ENCODE data around the gene FKBP1B. TPM values are rescaled to one million over a fixed set of nuclear protein-coding genes. Genes with fewer than 3 reads are reported as not detected.

Gene FKBP1B
- total RNA-seq, 1 experiment from 2014 or later: 11.8 TPM

DNA sequence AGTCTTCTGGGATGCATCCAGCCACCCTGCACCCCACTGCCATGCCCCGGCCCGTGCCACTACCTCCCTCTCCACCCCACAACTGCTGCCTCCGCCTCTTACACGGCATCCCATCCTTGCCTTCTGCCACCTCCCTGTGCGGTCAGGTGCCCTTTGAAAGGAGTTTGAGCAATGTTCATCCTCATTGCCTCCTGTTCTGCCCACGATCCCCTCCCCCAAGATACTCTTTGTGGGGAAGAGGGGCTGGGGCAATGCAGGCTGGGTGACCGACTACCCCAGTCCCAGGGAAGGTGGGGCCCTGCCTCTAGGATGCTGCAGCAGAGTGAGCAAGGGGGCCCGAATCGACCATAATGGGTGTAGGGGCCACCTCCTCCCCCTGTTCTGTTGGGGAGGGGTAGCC lies 31.3 kb upstream of the FKBP1B start:
- ChIA-PET RAD21 (ENCODE audit: low non-redundant PET in 1 of 2, low total read pairs in 2 of 2, uncharacterized antibody in 2 of 2, unreplicated experiment in 2 of 2) (no interaction called here), POLR2A (no interaction called here), CTCF (no interaction called here)
- Histone ChIP-seq H3K27me3 (ENCODE audit: insufficient read depth, low read length) (no peaks in the 10 kb centered on the region), H2AFZ (ENCODE audit: low read depth, low read length, poor library complexity, severe bottlenecking) (no peak overlapping the region), H3K9me2 (ENCODE audit: insufficient read depth) (no peaks in the 10 kb centered on the region), H3K27ac (ENCODE audit: low read depth, low read length) (no peak overlapping the region), H3K4me2 (ENCODE audit: low read length) (no peak overlapping the region), H3K79me2 (ENCODE audit: insufficient read depth, low read length) (no peaks in the 10 kb centered on the region), H4K20me1 (ENCODE audit: insufficient read depth) (no peaks in the 10 kb centered on the region), H3K4me1 (ENCODE audit: control insufficient read depth in 1 of 2, insufficient read depth in 2 of 2, low read length in 2 of 2) (peaks cover 10 to 23% of the 10 kb centered on the region in 2 experiments), H3K4me3 (replicated peaks in 1 of 2; ENCODE audit: low read depth in 1 of 2, low read length in 2 of 2) (no peak overlapping the region), H3K9me3 (ENCODE audit: control insufficient read depth in 1 of 2, insufficient read depth in 1 of 2, low read depth in 1 of 2, low read length in 2 of 2) (no peaks in the 10 kb centered on the region), H3K36me3 (ENCODE audit: control insufficient read depth in 1 of 2, insufficient read depth in 2 of 2, low read length in 2 of 2) (no peaks in the 10 kb centered on the region), H3K9ac (ENCODE audit: low read length) (no peak overlapping the region)
- TF ChIP-seq EZH2phosphoT487 (IDR thresholded peaks at IDR 0.05; ENCODE audit: borderline replicate concordance) (no peak), SRF (IDR thresholded peaks at IDR 0.05; ENCODE audit: low read depth) (no peak), SP1 (IDR thresholded peaks at IDR 0.05; ENCODE audit: low read depth) (no peak), JUND (IDR thresholded peaks at IDR 0.05) (no peak), EGR1 (IDR thresholded peaks at IDR 0.05; ENCODE audit: low read depth) (no peak)
- no TSS peak for BruUV-seq (replicated peaks)
- ATAC-seq: no peak
- DNase-seq (ENCODE audit: low read depth, low spot score): no peak
- intact Hi-C loops (cut with micrococcal nuclease): no loop called here

DNA sequence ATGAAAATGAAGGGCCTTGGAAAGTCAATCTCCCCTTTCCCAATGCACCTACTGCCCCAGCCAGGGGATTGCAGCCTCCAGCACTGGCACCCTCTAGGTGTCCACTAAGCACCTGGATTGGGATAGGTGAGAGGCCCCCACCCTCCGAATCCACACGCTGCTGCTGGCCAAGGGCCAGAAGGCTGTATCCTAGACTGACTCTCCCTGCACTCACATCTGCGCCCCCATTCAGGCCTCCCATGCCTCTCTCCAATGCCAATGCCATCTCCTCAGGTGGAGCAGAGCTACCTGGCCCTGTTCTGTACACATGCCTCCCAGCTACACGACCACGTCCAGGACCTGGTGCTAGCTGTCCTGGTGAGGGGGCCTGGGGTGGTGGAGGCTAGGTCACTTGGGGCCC lies 29.8 kb upstream of the FKBP1B start:
- H3K9me2 ChIP-seq (ENCODE audit: insufficient read depth): no peaks in the 10 kb centered on the region
- no peak for ATAC-seq
- no peak overlapping the region for H2AFZ ChIP-seq (ENCODE audit: low read depth, low read length, poor library complexity, severe bottlenecking)
- H4K20me1 ChIP-seq (ENCODE audit: insufficient read depth): no peaks in the 10 kb centered on the region
- no TSS peak for BruUV-seq (replicated peaks)
- CTCF ChIA-PET: no interaction called here
- DNase-seq (ENCODE audit: low read depth, low spot score): no peak
- H3K4me3 ChIP-seq (replicated peaks in 1 of 2; ENCODE audit: low read depth in 1 of 2, low read length in 2 of 2): no peak overlapping the region
- no peak overlapping the region for H3K4me2 ChIP-seq (ENCODE audit: low read length)
- no peak overlapping the region for H3K27ac ChIP-seq (ENCODE audit: low read depth, low read length)
- H3K27me3 ChIP-seq (ENCODE audit: insufficient read depth, low read length): no peaks in the 10 kb centered on the region
- POLR2A ChIA-PET: no interaction called here
- RAD21 ChIA-PET (ENCODE audit: low non-redundant PET in 1 of 2, low total read pairs in 2 of 2, uncharacterized antibody in 2 of 2, unreplicated experiment in 2 of 2): no interaction called here
- TF ChIP-seq POLR2A (IDR thresholded peaks at IDR 0.05; ENCODE audit: borderline replicate concordance, extremely low read depth, insufficient read depth, insufficient read length): no peak
- TF ChIP-seq SP1 (IDR thresholded peaks at IDR 0.05; ENCODE audit: low read depth): no peak
- no peak for TF ChIP-seq RAD21 (IDR thresholded peaks at IDR 0.05; ENCODE audit: low read depth)
- TF ChIP-seq JUND (IDR thresholded peaks at IDR 0.05): no peak
- no peak for TF ChIP-seq ATF3 (IDR thresholded peaks at IDR 0.05)
- no peak for TF ChIP-seq EGR1 (IDR thresholded peaks at IDR 0.05; ENCODE audit: low read depth)
- TF ChIP-seq YY1 (IDR thresholded peaks at IDR 0.05; ENCODE audit: extremely low read depth, insufficient replicate concordance, low read depth, low read length): no peak
- no peak for TF ChIP-seq FOSL1 (IDR thresholded peaks at IDR 0.05; ENCODE audit: low read depth)
- no peak for TF ChIP-seq SRF (IDR thresholded peaks at IDR 0.05; ENCODE audit: low read depth)
- TF ChIP-seq EZH2 (IDR thresholded peaks at IDR 0.05): no peak
- TF ChIP-seq ZFX (IDR thresholded peaks at IDR 0.05): no peak
- TF ChIP-seq CBX3 (IDR thresholded peaks at IDR 0.05; ENCODE audit: low read depth): no peak
- TF ChIP-seq CEBPB (IDR thresholded peaks at IDR 0.05; ENCODE audit: low read depth): no peak
- no peak for TF ChIP-seq POLR2AphosphoS5 (IDR thresholded peaks at IDR 0.05; ENCODE audit: low read depth, low read length)
- TF ChIP-seq SIN3A (IDR thresholded peaks at IDR 0.05; ENCODE audit: low read depth): no peak
- no peak for TF ChIP-seq ELF1 (IDR thresholded peaks at IDR 0.05; ENCODE audit: borderline replicate concordance, low read depth)
- no peaks in the 10 kb centered on the region for H3K9me3 ChIP-seq (ENCODE audit: control insufficient read depth in 1 of 2, insufficient read depth in 1 of 2, low read depth in 1 of 2, low read length in 2 of 2)
- H3K9ac ChIP-seq (ENCODE audit: low read length): no peak overlapping the region
- peaks cover 10 to 21% of the 10 kb centered on the region in 2 experiments for H3K4me1 ChIP-seq (ENCODE audit: control insufficient read depth in 1 of 2, insufficient read depth in 2 of 2, low read length in 2 of 2)
- H3K79me2 ChIP-seq (ENCODE audit: insufficient read depth, low read length): no peaks in the 10 kb centered on the region
- no peaks in the 10 kb centered on the region for H3K36me3 ChIP-seq (ENCODE audit: control insufficient read depth in 1 of 2, insufficient read depth in 2 of 2, low read length in 2 of 2)
- intact Hi-C loops (cut with micrococcal nuclease): no loop called here
